Heart left ventricle (tissue), 16 donors: ENCODE results near the gene PKNOX2. TPM values are rescaled to one million over a fixed set of nuclear protein-coding genes. Genes with fewer than 3 reads are reported as not detected.

Experiments used
- ATAC-seq, 4 donors: fragments of 200-7000 bp; cut with Tn5 transposase; one replicate each; pipeline ENCODE4 v1.9.1; 2020 to 2022; ENCODE audit warnings: moderate library complexity in 4 of 4, mild to moderate bottlenecking in 3 of 4, moderate number of reproducible peaks in 1 of 4
- DNase-seq, 5 donors: peaks; one replicate each; pipeline ENCODE4 v3.0.0-alpha.2; 2020
- H3K27ac ChIP-seq, 12 donors: fragments of 200-600 bp; sonication (generic) in 4 of 12; one replicate each; pipeline versions ENCODE4 v1.5.0 to v1.8.0; 2016 to 2022; ENCODE audit warnings: mild to moderate bottlenecking in 2 of 12
- H3K27me3 ChIP-seq, 9 donors: fragments of 200-600 bp; sonication (generic) in 2 of 9; one replicate each; pipeline versions ENCODE4 v1.5.1 to v1.8.0; 2016 to 2022; ENCODE audit warnings: mild to moderate bottlenecking in 3 of 9
- H3K36me3 ChIP-seq, 9 donors: fragments of 200-600 bp; sonication (generic) in 2 of 9; one replicate each; pipeline versions ENCODE4 v1.5.0 to v1.8.0; 2018 to 2022; ENCODE audit warnings: mild to moderate bottlenecking in 2 of 9
- H3K4me1 ChIP-seq, 12 donors: fragments of 200-600 bp; sonication (generic) in 4 of 12; one replicate each; pipeline versions ENCODE4 v1.5.0 to v1.8.0; 2016 to 2022; ENCODE audit warnings: mild to moderate bottlenecking in 3 of 12
- H3K4me3 ChIP-seq, 12 donors: fragments of 200-600 bp; sonication (generic) in 4 of 12; one replicate each; pipeline versions ENCODE4 v1.5.0 to v1.8.0; 2017 to 2022; ENCODE audit warnings: mild to moderate bottlenecking in 9 of 12, moderate library complexity in 4 of 12
- H3K9me3 ChIP-seq, 12 donors: fragments of 200-600 bp; sonication (generic) in 4 of 12; one replicate each; pipeline versions ENCODE4 v1.5.0 to v1.8.0; 2016 to 2022; ENCODE audit warnings: mild to moderate bottlenecking in 1 of 12
- POLR2A ChIP-seq, 2 donors: fragments of 450-650 bp; IDR thresholded peaks; one replicate each; pipeline ENCODE4 v1.6.1; 2017; ENCODE audit warnings: antibody characterized with exemption in 2 of 2, mild to moderate bottlenecking in 2 of 2, moderate library complexity in 2 of 2
- WGBS, 4 donors: extraction: QIAGEN DNeasy Blood & Tissue Kit in 2 of 4; methylation state at CpG; one replicate each; pipeline versions ENCODE4 v1.1.5 to v1.1.7; 2013 to 2018; 5-methylcytosine and 5-hydroxymethylcytosine counted together
- intact Hi-C, 10 donors: fragments of 100-400 bp; cut with DNase I; formaldehyde crosslinking; loops; one replicate each; pipeline versions ENCODE4 v1.11.1 to v1.14.2; 2022
- polyA plus RNA-seq, 2 donors: library from polyadenylated mRNA; stranded (reverse); fragments of 200-250 nt; gene quantifications; one replicate each; pipeline ENCODE4 v1.2.3, GENCODE V29; 2013
- total RNA-seq, 9 donors: library from RNA; depleted of rRNA in 2 of 9; stranded (reverse); fragments of >200 nt in 2 of 9; fragmentation: NEBNext Ultra II Directional in 3 of 9; extraction: Animal tissue kit (Norgen Biotek cat#: 25700) in 3 of 9; gene quantifications; one replicate each; pipeline versions ENCODE4 v1.1.0 to v1.2.4, GENCODE V29; 2016 to 2023
- TF ChIP-seq, protein P1 (sequence below), 12 donors: fragments of 200-600 bp; sonication (generic) in 4 of 12; IDR thresholded peaks; one replicate each; pipeline versions ENCODE4 v1.5.0 to v1.8.0; 2018 to 2022; ENCODE audit warnings: antibody characterized with exemption in 12 of 12, mild to moderate bottlenecking in 5 of 12
- donor health status: ischemic (EF 13 %, LVEDD 7.1; RV severe dilation, severe dysfunction).
- donor health status: healthy with polysubstance abuse.
- donor health status: DM: no; HTN: yes; CAD: no.
- donor health status: DM: no; HTN: no; CAD: no.
- donor health status: ischemic (EF 25% LVEDD 6.9; RV normal size, moderate dysfunction).
- donor health status: ischemic (EF 25% LVEDD 5.7; RV mildly dilated, moderate dysfunction).
- donor health status: healthy.
- donor health status: DM: yes; HTN: yes; CAD: no.
- donor health status: ischemic (EF 35%, LVEDD 5.7; RV mildly dilated, moderate dysfunction).
- donor health status: nonischemic (EF 11% LVEDD 7.7; RV severe dilation, severe dysfunction).
- donor health status: DM: yes; HTN: yes; CAD: no.
- donor health status: PGD.
- donor health status: ischemic (EF 29% LVEDD 5.4; RV normal size, mild dysfunction).
- donor health status: nonischemic (EF 23%, LVEDD 6.1; RV moderate dilation, normal function).

The PKNOX2 gene
- total and polyA plus RNA-seq, 11 donors = 3.1 to 9.4 (median 4.5) TPM

GRCh38 chr11:125343086-125343717 is 178.7 kb downstream of the PKNOX2 start:
- ATAC-seq (no peak), DNase-seq (no peak)
- WGBS, 4 donors = 82 to 94% (median 87%) methylated on average over 7 of the region's 7 CpGs
- Histone ChIP-seq H3K4me3 (no peak overlapping the region), H3K27me3 (no peaks in the 10 kb centered on the region), H3K9me3 (no peaks in the 10 kb centered on the region), H3K36me3 (no peaks in the 10 kb centered on the region), H3K4me1 (peaks cover 0 to 35% (median 11%) of the 10 kb centered on the region in 12 donors), H3K27ac (no peak overlapping the region)
- intact Hi-C loops = loop anchor here in 6 of 10 donors (10.0 kb wide), 5 partner anchors 62 to 388 kb away; partner anchors contain the start of gene CCDC15 (in 2 of the 6)
- TF ChIP-seq POLR2A (IDR thresholded peaks at IDR 0.05) = no peak
- TF ChIP-seq, protein P1, sequence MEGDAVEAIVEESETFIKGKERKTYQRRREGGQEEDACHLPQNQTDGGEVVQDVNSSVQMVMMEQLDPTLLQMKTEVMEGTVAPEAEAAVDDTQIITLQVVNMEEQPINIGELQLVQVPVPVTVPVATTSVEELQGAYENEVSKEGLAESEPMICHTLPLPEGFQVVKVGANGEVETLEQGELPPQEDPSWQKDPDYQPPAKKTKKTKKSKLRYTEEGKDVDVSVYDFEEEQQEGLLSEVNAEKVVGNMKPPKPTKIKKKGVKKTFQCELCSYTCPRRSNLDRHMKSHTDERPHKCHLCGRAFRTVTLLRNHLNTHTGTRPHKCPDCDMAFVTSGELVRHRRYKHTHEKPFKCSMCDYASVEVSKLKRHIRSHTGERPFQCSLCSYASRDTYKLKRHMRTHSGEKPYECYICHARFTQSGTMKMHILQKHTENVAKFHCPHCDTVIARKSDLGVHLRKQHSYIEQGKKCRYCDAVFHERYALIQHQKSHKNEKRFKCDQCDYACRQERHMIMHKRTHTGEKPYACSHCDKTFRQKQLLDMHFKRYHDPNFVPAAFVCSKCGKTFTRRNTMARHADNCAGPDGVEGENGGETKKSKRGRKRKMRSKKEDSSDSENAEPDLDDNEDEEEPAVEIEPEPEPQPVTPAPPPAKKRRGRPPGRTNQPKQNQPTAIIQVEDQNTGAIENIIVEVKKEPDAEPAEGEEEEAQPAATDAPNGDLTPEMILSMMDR (IDR thresholded peaks at IDR 0.05) = no peak

- Histone ChIP-seq H3K4me1 (peaks cover 0 to 36% (median 11%) of the 10 kb centered on the region in 12 donors), H3K27me3 (no peaks in the 10 kb centered on the region), H3K27ac (peak overlapping the region in 1 of 12 donors; percentile 23), H3K4me3 (no peak overlapping the region), H3K9me3 (no peaks in the 10 kb centered on the region), H3K36me3 (no peaks in the 10 kb centered on the region)
- no peak for ATAC-seq
- WGBS, 4 donors = 81 to 92% (median 85%) methylated on average over 13 of the region's 13 CpGs
- DNase-seq = peak in 1 of 5 donors; percentile 24
- TF ChIP-seq, protein P1 (IDR thresholded peaks at IDR 0.05) = no peak
- TF ChIP-seq POLR2A (IDR thresholded peaks at IDR 0.05) = no peak
- intact Hi-C loops = loop anchor here in 6 of 10 donors (2.0 to 10.0 kb wide), 6 partner anchors 61 to 389 kb away; partner anchors contain the start of gene CCDC15 (in 2 of the 6)
Measured at GRCh38 chr11:125343718-125344131, 179.2 kb downstream of the PKNOX2 start.

DNA sequence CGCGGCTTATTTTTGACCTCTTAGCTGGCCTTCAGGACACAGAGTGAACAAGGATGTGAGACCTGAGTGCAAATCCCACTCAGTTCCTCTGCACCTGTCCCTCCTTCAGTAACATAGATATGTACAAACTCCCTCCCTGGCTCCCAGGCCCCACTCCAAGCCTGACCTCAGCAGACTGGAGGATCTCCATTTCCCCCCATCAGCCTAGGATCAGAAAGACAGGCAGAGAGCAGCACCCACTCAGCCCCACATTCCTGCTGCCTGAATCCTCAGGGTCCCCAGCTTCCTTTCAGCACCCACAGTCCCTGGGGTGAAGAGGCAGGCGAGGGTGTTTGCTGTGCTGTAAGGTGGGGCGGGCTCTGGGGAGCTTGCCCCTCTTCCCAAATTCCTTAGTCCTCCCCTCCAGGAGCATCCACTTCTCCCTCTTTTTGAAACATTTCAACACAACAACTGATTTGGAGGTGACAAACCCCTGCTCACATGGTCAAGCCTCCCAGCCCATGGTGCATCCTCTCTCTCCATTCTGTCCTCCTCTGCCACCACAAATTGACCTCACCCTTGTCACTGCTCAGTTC is 180.4 kb downstream of the PKNOX2 start:
- Histone ChIP-seq H3K27me3 (no peaks in the 10 kb centered on the region), H3K4me3 (no peak overlapping the region), H3K27ac (peak overlapping the region in 7 of 12 donors; percentile 2 to 74 (median 60)), H3K4me1 (peaks cover 0 to 39% (median 13%) of the 10 kb centered on the region in 12 donors), H3K9me3 (no peaks in the 10 kb centered on the region), H3K36me3 (no peaks in the 10 kb centered on the region)
- no peak for TF ChIP-seq POLR2A (IDR thresholded peaks at IDR 0.05)
- TF ChIP-seq, protein P1 (IDR thresholded peaks at IDR 0.05) = no peak
- intact Hi-C loops = loop anchor here (2.0 to 10.0 kb wide), 15 partner anchors 60 to 390 kb away; partner anchors contain the start of genes CCDC15 (in 2 of the 10) and PKNOX2 (in 2 of the 10)
- ATAC-seq (peak in 1 of 4 donors; percentile 11), DNase-seq (peak in 1 of 5 donors; percentile 29)
- 89 to 98% (median 96%) methylated on average over 4 of the region's 4 CpGs for WGBS, 4 donors
